ENCODE data around the gene KIAA1755. TPM values are rescaled to one million over a fixed set of nuclear protein-coding genes. Genes with fewer than 3 reads are reported as not detected.

KIAA1755 gene
- total RNA-seq, 1 experiment from 2014 or later, result 0.17 TPM

DNA sequence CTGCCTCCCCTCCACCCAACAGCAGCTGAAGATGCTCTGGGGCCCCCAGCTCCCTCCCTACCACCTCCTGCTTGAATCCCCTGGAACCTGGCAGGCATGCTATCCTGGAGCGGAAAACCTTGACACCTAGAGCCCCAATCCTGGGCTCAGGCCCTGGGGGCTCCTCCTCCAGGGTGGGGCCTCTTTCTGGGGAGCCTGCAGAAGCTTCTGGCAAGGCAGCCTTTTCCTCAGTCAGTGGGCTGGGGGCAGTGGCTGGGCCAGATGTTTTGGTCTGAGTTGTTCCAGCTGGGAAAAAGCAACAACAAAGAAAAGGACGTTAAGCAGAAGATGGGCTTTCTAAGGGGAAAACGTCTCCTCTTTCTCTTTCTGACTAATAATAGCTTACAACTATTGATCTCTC lies 21.1 kb downstream of the KIAA1755 start:
- H3K4ac ChIP-seq (ENCODE audit: low read depth, low read length), result no peak overlapping the region
- TF ChIP-seq CTCF (conservative IDR thresholded peaks at IDR 0.05), result no peak
- no peaks in the 10 kb centered on the region; the same call in 1 of the 2 replicates for H3K27me3 ChIP-seq (ENCODE audit: insufficient read depth, low read length)
- no peak overlapping the region for H3K23ac ChIP-seq (ENCODE audit: insufficient read length, low read depth, low read length)
- no peak overlapping the region for H3K9ac ChIP-seq (ENCODE audit: extremely low read depth, insufficient read length, low read length)
- no peak overlapping the region for H3K14ac ChIP-seq (ENCODE audit: insufficient read depth, low read length)
- Mint-ChIP-seq H3K9me3 (peaks cover 30 to 32% of the 10 kb centered on the region in 2 experiments), H3K36me3 (ENCODE audit: insufficient read depth in 1 of 3, low read depth in 3 of 3) (peaks cover 2 to 18% (median 6%) of the 10 kb centered on the region in 3 experiments; a peak in 6 of 7 replicates), H3K27me3 (ENCODE audit: low read depth) (peaks cover 40% of the 10 kb centered on the region), H3K4me3 (no peak overlapping the region), H3K4me1 (no peaks in the 10 kb centered on the region), H3K27ac (peak overlapping the region in 1 of 3 experiments; percentile 16; a peak in 1 of 7 replicates)
- no peaks in the 10 kb centered on the region for H3K4me1 ChIP-seq (ENCODE audit: insufficient read depth, low read length)
- H3K4me2 ChIP-seq (ENCODE audit: insufficient read depth, insufficient read length, low read length), result no peak overlapping the region
- no peak overlapping the region for H4K8ac ChIP-seq (replicated peaks; ENCODE audit: insufficient read length, low read depth, low read length)
- H3K9me3 ChIP-seq (ENCODE audit: control insufficient read depth, low read depth, low read length), result peaks cover 9% of the 10 kb centered on the region
- no peak overlapping the region for H3K27ac ChIP-seq (ENCODE audit: insufficient read length, low read depth, low read length)
- no peak overlapping the region for H3K18ac ChIP-seq (ENCODE audit: insufficient read length, low read depth, low read length)
- no peaks in the 10 kb centered on the region for H3K79me1 ChIP-seq (ENCODE audit: insufficient read depth, low read depth, low read length, poor library complexity, severe bottlenecking)
- no peak overlapping the region for H4K5ac ChIP-seq (ENCODE audit: insufficient read length, low read depth, low read length)
- H2AK5ac ChIP-seq (ENCODE audit: insufficient read length, low read length), result no peak overlapping the region
- no peak overlapping the region for H2BK12ac ChIP-seq (ENCODE audit: insufficient read length, low read depth, low read length)
- no peaks in the 10 kb centered on the region for H4K20me1 ChIP-seq (ENCODE audit: control insufficient read depth, insufficient read depth, insufficient read length)
- H2BK15ac ChIP-seq (ENCODE audit: low read depth, low read length), result no peak overlapping the region
- DNase-seq, result no peak
- H2AFZ ChIP-seq (ENCODE audit: low read length), result no peak overlapping the region
- H2BK5ac ChIP-seq (ENCODE audit: insufficient read length, low read length), result no peak overlapping the region
- no peak overlapping the region for H2BK20ac ChIP-seq (ENCODE audit: low read depth, low read length, poor library complexity, severe bottlenecking)
- no peak overlapping the region for H4K91ac ChIP-seq (ENCODE audit: insufficient read length, low read depth, low read length)
- H3K23me2 ChIP-seq (ENCODE audit: insufficient read length, low read depth, low read length, poor library complexity, severe bottlenecking), result no peaks in the 10 kb centered on the region
- no CpG with 5 or more reads among the region's 3 CpGs for WGBS (ENCODE audit: extremely low coverage, insufficient read length, low lambda C conversion rate)
- H3K56ac ChIP-seq (ENCODE audit: insufficient read length, low read depth, low read length), result no peak overlapping the region
- no peaks in the 10 kb centered on the region for H3K79me2 ChIP-seq (ENCODE audit: insufficient read depth, low read length)
- H2BK120ac ChIP-seq (ENCODE audit: low read depth, low read length, poor library complexity, severe bottlenecking), result no peak overlapping the region
- H3T11ph ChIP-seq (ENCODE audit: low read length), result no peak overlapping the region

All from H9 (cell line).